HEK293T (cell line): ENCODE measurements around the gene TRPC4.

Experiments used
- BHLHE40 ChIP-seq: fragments of 450-650 bp; IDR thresholded peaks from 2 replicates; pipeline ENCODE4 v1.6.1; 2016; ENCODE audit warnings: mild to moderate bottlenecking, moderate library complexity, borderline replicate concordance
- ELF4 ChIP-seq: fragments of 450-650 bp; IDR thresholded peaks from 2 replicates; pipeline ENCODE4 v1.6.1; 2017; ENCODE audit warnings: antibody characterized with exemption
- FOXA1 ChIP-seq: fragments of 450-650 bp; IDR thresholded peaks from 2 replicates; pipeline ENCODE4 v1.6.1; 2016; ENCODE audit warnings: mild to moderate bottlenecking
- FOXK2 ChIP-seq: fragments of 450-650 bp; IDR thresholded peaks from 2 replicates; pipeline ENCODE4 v1.6.1; 2016; ENCODE audit warnings: mild to moderate bottlenecking
- FOXM1 ChIP-seq: fragments of 450-650 bp; IDR thresholded peaks from 2 replicates; pipeline ENCODE4 v1.6.1; 2017; ENCODE audit warnings: mild to moderate bottlenecking, borderline replicate concordance
- HDGF ChIP-seq: fragments of 450-650 bp; IDR thresholded peaks from 2 replicates; pipeline ENCODE4 v1.6.1; 2017; ENCODE audit warnings: antibody characterized with exemption, borderline replicate concordance
- NFRKB ChIP-seq: fragments of 450-650 bp; IDR thresholded peaks from 2 replicates; pipeline ENCODE4 v1.6.1; 2016; ENCODE audit warnings: mild to moderate bottlenecking, moderate library complexity
- SP1 ChIP-seq: fragments of 450-650 bp; IDR thresholded peaks from 2 replicates; pipeline ENCODE4 v1.6.1; 2017
- SUZ12 ChIP-seq: fragments of 450-650 bp; IDR thresholded peaks from 2 replicates; pipeline ENCODE4 v1.6.1; 2016; ENCODE audit warnings: mild to moderate bottlenecking
- TARDBP ChIP-seq: fragments of 450-650 bp; IDR thresholded peaks from 2 replicates; pipeline ENCODE4 v1.6.1; 2016
- TF ChIP-seq, protein P1 (sequence below): fragments of 450-650 bp; IDR thresholded peaks from 2 replicates; pipeline ENCODE4 v1.6.1; 2016

DNA sequence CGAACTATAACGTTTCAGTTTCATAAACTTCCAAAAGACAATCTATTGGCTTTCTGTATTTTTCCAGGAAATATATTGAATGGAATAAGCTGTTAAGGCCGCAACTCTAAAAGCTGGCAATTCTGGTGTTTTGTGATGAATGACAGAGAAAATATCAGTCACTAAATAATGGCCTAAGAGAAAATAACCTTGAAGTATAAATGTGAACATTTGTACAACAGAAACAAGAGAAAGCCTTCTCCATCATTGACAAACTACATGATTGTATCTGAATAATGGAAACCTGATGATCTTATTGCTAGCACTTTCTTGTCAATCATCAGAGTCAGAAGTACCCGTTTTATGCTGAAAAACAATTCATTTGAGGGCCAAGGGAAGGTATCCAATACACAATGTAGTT is 134.3 kb downstream of the TRPC4 start:
- TF ChIP-seq BHLHE40 (no peak), FOXM1 (no peak), ELF4 (no peak), SUZ12 (no peak), FOXA1 (no peak), SP1 (no peak), TARDBP (no peak), NFRKB (no peak), FOXK2 (no peak), HDGF (no peak)
- TF ChIP-seq, protein P1, sequence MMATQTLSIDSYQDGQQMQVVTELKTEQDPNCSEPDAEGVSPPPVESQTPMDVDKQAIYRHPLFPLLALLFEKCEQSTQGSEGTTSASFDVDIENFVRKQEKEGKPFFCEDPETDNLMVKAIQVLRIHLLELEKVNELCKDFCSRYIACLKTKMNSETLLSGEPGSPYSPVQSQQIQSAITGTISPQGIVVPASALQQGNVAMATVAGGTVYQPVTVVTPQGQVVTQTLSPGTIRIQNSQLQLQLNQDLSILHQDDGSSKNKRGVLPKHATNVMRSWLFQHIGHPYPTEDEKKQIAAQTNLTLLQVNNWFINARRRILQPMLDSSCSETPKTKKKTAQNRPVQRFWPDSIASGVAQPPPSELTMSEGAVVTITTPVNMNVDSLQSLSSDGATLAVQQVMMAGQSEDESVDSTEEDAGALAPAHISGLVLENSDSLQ = no peak
